ENCODE data around the gene DHRS7.

Gene DHRS7

DNA sequence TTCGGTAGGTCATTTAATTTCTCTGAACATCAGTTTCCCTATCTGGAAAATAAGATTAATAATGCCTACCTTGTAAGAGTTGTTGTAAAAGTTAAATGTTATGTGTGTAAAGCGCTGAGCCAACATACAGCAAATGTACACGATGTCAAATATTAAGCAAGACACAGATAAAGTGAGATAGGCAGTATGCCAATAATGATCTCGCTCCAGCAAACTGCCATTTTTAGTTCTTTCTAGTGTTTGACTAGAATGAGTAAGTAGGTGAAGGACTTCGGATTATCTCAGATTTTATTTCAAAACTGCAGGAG lies 840 bp downstream of the DHRS7 start:
- no peaks in the 10 kb centered on the region for H3K36me3 ChIP-seq (ENCODE audit: insufficient read depth, low read depth, low read length)
- H3K27ac ChIP-seq (ENCODE audit: low read length): no peak overlapping the region
- peak overlapping the region; percentile 85 for H3K4me3 ChIP-seq (ENCODE audit: low read length)
- peak overlapping the region; percentile 70; the same call in 1 of the 2 replicates for H3K9ac ChIP-seq (ENCODE audit: low read depth, low read length)
- peaks cover 9% of the 10 kb centered on the region; the same call in 1 of the 2 replicates for H3K4me1 ChIP-seq (ENCODE audit: insufficient read depth, low read length)
- H3K9me3 ChIP-seq (ENCODE audit: insufficient read depth, low read depth, low read length): no peaks in the 10 kb centered on the region
- peaks cover 14% of the 10 kb centered on the region for H3K27me3 ChIP-seq (ENCODE audit: insufficient read depth, low read length)

DNA sequence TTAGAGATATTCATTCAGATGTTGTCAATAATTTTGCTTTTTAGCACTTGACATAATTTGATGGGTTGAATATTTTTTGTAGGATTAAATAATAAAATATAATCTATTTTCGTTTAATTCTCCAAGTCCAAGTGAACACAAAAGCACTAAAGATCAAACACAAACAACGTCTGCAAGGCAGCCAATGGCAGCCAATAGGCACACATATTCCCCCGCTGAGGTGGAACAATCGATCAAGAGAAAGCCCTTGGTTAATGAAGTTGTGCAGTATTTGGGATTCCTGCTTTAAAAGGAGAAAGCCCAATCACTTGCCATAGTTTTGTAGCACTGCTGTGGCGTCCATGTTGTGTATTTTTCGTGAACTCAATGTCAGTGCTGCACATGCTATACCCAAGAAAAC lies 1.5 kb downstream of the DHRS7 start:
- Histone ChIP-seq H3K9ac (ENCODE audit: low read depth, low read length) (no peak overlapping the region; the same call in 1 of the 2 replicates), H3K36me3 (ENCODE audit: insufficient read depth, low read depth, low read length) (no peaks in the 10 kb centered on the region), H3K27me3 (ENCODE audit: insufficient read depth, low read length) (peaks cover 14% of the 10 kb centered on the region), H3K9me3 (ENCODE audit: insufficient read depth, low read depth, low read length) (no peaks in the 10 kb centered on the region), H3K27ac (ENCODE audit: low read length) (no peak overlapping the region), H3K4me3 (ENCODE audit: low read length) (peak overlapping the region; percentile 85; the same call in 1 of the 2 replicates), H3K4me1 (ENCODE audit: insufficient read depth, low read length) (peaks cover 9% of the 10 kb centered on the region; the same call in 1 of the 2 replicates)

DNA sequence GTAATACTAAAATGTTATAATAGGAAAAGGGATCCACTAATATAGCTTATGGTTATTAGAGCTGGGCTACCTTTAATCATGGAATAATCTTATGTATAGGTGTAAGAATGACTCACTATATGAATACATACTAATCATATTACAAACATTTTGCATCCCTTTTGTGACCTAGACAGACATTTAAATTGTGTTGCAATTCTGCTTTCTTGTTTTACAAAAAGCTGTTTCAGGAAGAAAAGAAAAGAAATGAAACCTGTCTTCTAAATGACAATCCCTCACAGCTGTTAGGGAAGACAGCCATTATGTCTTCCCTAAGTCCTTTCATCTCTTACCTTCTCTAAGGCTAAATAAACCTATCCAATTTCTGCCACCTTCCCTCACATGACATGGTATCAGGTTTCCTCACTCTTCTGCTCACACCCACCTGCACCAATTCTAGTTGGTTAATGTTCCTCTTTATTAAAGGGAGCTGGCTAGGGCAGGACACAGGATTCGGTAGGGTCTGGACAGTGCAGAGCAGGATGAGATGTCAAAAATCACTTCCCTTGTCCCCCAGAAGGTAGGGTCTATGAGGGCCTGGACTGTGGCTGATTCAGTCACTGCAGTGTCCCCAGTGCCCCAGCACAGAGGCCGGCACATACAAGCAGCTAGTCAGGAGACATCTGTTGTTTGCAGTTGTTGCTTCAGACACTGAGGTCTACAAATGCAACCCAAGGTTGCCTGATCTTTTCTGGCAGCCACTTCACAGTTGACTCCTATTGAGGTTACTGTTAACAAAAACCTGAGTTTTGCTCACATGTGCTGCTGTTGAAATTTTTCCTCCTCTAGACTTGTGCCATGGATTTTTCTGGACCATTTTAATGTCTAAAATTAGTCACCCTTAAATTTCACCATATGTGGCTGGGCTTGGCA lies 3.7 kb downstream of the DHRS7 start:
- H3K27me3 ChIP-seq (ENCODE audit: insufficient read depth, low read length): peaks cover 11% of the 10 kb centered on the region
- H3K27ac ChIP-seq (ENCODE audit: low read length): no peak overlapping the region
- H3K4me3 ChIP-seq (ENCODE audit: low read length): no peak overlapping the region
- H3K36me3 ChIP-seq (ENCODE audit: insufficient read depth, low read depth, low read length): no peaks in the 10 kb centered on the region
- peaks cover 9% of the 10 kb centered on the region; the same call in 1 of the 2 replicates for H3K4me1 ChIP-seq (ENCODE audit: insufficient read depth, low read length)
- no peak overlapping the region for H3K9ac ChIP-seq (ENCODE audit: low read depth, low read length)
- no peaks in the 10 kb centered on the region for H3K9me3 ChIP-seq (ENCODE audit: insufficient read depth, low read depth, low read length)

GRCh38 chr14:60160422-60160821 lies 4.8 kb downstream of the DHRS7 start:
- no peaks in the 10 kb centered on the region for H3K9me3 ChIP-seq (ENCODE audit: insufficient read depth, low read depth, low read length)
- H3K27ac ChIP-seq (ENCODE audit: low read length): no peak overlapping the region
- peaks cover under 1% of the 10 kb centered on the region; the same call in 1 of the 2 replicates for H3K27me3 ChIP-seq (ENCODE audit: insufficient read depth, low read length)
- H3K4me1 ChIP-seq (ENCODE audit: insufficient read depth, low read length): peaks cover 9% of the 10 kb centered on the region; the same call in 1 of the 2 replicates
- no peak overlapping the region for H3K9ac ChIP-seq (ENCODE audit: low read depth, low read length)
- no peaks in the 10 kb centered on the region for H3K36me3 ChIP-seq (ENCODE audit: insufficient read depth, low read depth, low read length)
- H3K4me3 ChIP-seq (ENCODE audit: low read length): no peak overlapping the region

DNA sequence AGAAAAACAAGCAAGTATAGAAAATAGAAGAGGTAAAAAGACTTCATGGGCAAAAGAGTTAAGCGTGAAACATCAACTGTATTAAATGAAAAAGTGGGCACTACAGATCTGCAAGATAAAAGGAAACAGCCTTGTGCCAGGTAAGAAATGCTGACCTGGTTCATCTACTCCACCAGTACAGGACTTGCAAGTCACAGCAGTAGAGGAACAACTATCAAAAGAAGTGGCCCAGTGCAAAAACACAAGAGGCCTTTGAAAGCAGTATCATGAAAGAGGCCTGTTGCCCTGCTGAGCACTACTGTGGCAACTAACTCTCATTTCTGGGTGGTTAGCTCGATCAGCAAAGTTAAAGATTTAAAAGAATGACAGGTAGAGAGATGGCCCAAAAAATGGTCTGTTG lies 10.5 kb downstream of the DHRS7 start:
- no peak overlapping the region for H3K9ac ChIP-seq (ENCODE audit: low read depth, low read length)

GRCh38 chr14:60153991-60154390 lies 11.2 kb downstream of the DHRS7 start:
- H3K4me3 ChIP-seq (ENCODE audit: low read length): no peak overlapping the region
- peaks cover 3% of the 10 kb centered on the region; the same call in 1 of the 2 replicates for H3K4me1 ChIP-seq (ENCODE audit: insufficient read depth, low read length)
- H3K9me3 ChIP-seq (ENCODE audit: insufficient read depth, low read depth, low read length): no peaks in the 10 kb centered on the region
- H3K27me3 ChIP-seq (ENCODE audit: insufficient read depth, low read length): no peaks in the 10 kb centered on the region
- no peak overlapping the region for H3K27ac ChIP-seq (ENCODE audit: low read length)
- H3K36me3 ChIP-seq (ENCODE audit: insufficient read depth, low read depth, low read length): peaks cover 14% of the 10 kb centered on the region
- H3K9ac ChIP-seq (ENCODE audit: low read depth, low read length): no peak overlapping the region

More for the DNA sequence above, 10.5 kb downstream of the DHRS7 start:
- Histone ChIP-seq H3K27me3 (ENCODE audit: insufficient read depth, low read length) (no peaks in the 10 kb centered on the region), H3K36me3 (ENCODE audit: insufficient read depth, low read depth, low read length) (peaks cover 14% of the 10 kb centered on the region), H3K4me3 (ENCODE audit: low read length) (no peak overlapping the region), H3K27ac (ENCODE audit: low read length) (no peak overlapping the region), H3K9me3 (ENCODE audit: insufficient read depth, low read depth, low read length) (no peaks in the 10 kb centered on the region), H3K4me1 (ENCODE audit: insufficient read depth, low read length) (peaks cover 3% of the 10 kb centered on the region; the same call in 1 of the 2 replicates)

- H3K4me1 ChIP-seq (ENCODE audit: insufficient read depth, low read length): peaks cover 3% of the 10 kb centered on the region; the same call in 1 of the 2 replicates
- no peak overlapping the region for H3K4me3 ChIP-seq (ENCODE audit: low read length)
- peaks cover 17% of the 10 kb centered on the region for H3K36me3 ChIP-seq (ENCODE audit: insufficient read depth, low read depth, low read length)
- no peak overlapping the region for H3K9ac ChIP-seq (ENCODE audit: low read depth, low read length)
- H3K27me3 ChIP-seq (ENCODE audit: insufficient read depth, low read length): no peaks in the 10 kb centered on the region
- H3K27ac ChIP-seq (ENCODE audit: low read length): no peak overlapping the region
- H3K9me3 ChIP-seq (ENCODE audit: insufficient read depth, low read depth, low read length): no peaks in the 10 kb centered on the region
Measured at GRCh38 chr14:60151715-60152114, 13.5 kb downstream of the DHRS7 start.

- H3K36me3 ChIP-seq (ENCODE audit: insufficient read depth, low read depth, low read length): peaks cover 7% of the 10 kb centered on the region; the same call in 1 of the 2 replicates
- H3K4me1 ChIP-seq (ENCODE audit: insufficient read depth, low read length): no peaks in the 10 kb centered on the region
- H3K27me3 ChIP-seq (ENCODE audit: insufficient read depth, low read length): no peaks in the 10 kb centered on the region
- no peak overlapping the region for H3K9ac ChIP-seq (ENCODE audit: low read depth, low read length)
- H3K9me3 ChIP-seq (ENCODE audit: insufficient read depth, low read depth, low read length): no peaks in the 10 kb centered on the region
- H3K4me3 ChIP-seq (ENCODE audit: low read length): no peak overlapping the region
- H3K27ac ChIP-seq (ENCODE audit: low read length): no peak overlapping the region
Measured at GRCh38 chr14:60134702-60135101, 30.5 kb downstream of the DHRS7 start.

- H3K27me3 ChIP-seq (ENCODE audit: insufficient read depth, low read length): no peaks in the 10 kb centered on the region
- no peaks in the 10 kb centered on the region for H3K4me1 ChIP-seq (ENCODE audit: insufficient read depth, low read length)
- no peak overlapping the region for H3K27ac ChIP-seq (ENCODE audit: low read length)
- H3K36me3 ChIP-seq (ENCODE audit: insufficient read depth, low read depth, low read length): peaks cover 7% of the 10 kb centered on the region; the same call in 1 of the 2 replicates
- H3K4me3 ChIP-seq (ENCODE audit: low read length): no peak overlapping the region
- H3K9me3 ChIP-seq (ENCODE audit: insufficient read depth, low read depth, low read length): no peaks in the 10 kb centered on the region
- no peak overlapping the region for H3K9ac ChIP-seq (ENCODE audit: low read depth, low read length)
Measured at GRCh38 chr14:60133487-60133886, 31.7 kb downstream of the DHRS7 start.

DNA sequence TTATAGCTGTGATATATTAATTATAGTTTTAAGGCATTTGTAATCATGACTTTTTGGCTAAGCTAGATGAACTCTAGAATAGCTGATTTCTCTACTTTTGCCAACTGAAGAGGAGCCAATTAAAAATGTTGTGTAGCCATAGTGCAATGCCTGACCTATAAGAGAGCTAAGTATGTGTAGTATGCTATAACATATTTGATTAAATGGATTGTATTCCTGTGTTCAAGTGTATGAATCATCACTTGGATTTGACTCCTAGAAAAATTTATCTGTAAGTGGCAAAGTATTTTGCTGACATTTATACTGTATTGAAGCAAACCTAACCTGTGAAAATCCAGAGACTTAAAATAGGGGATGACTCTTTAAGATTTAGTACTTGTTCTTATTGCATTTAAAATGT lies 39.3 kb downstream of the DHRS7 start:
- no peaks in the 10 kb centered on the region for H3K4me1 ChIP-seq (ENCODE audit: insufficient read depth, low read length)
- H3K9ac ChIP-seq (ENCODE audit: low read depth, low read length): no peak overlapping the region
- no peaks in the 10 kb centered on the region for H3K27me3 ChIP-seq (ENCODE audit: insufficient read depth, low read length)
- H3K36me3 ChIP-seq (ENCODE audit: insufficient read depth, low read depth, low read length): peaks cover 71% of the 10 kb centered on the region
- H3K4me3 ChIP-seq (ENCODE audit: low read length): no peak overlapping the region
- H3K9me3 ChIP-seq (ENCODE audit: insufficient read depth, low read depth, low read length): no peaks in the 10 kb centered on the region
- H3K27ac ChIP-seq (ENCODE audit: low read length): no peak overlapping the region

DNA sequence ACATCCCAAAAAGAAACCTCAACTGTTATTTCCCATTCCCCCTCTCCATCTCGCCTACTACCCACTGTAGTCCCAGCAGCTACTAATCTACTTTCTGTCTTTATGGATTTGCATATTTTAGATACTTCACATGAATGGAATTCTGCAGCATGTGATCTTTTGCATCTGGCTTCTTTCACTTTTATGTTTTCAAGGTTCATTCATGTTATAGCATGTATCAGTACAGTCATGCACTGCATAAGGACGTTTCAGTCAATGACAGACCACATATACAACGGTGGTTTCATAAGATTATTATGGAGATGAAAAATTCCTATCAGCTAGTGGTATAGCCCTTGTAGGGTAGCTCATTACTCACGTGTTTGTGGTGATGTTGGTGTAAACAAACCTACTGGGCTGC lies 49.0 kb downstream of the DHRS7 start:
- H3K27ac ChIP-seq (ENCODE audit: low read length): no peak overlapping the region
- H3K9ac ChIP-seq (ENCODE audit: low read depth, low read length): no peak overlapping the region
- H3K36me3 ChIP-seq (ENCODE audit: insufficient read depth, low read depth, low read length): peaks cover 60% of the 10 kb centered on the region
- no peaks in the 10 kb centered on the region for H3K27me3 ChIP-seq (ENCODE audit: insufficient read depth, low read length)
- H3K9me3 ChIP-seq (ENCODE audit: insufficient read depth, low read depth, low read length): no peaks in the 10 kb centered on the region
- no peaks in the 10 kb centered on the region for H3K4me1 ChIP-seq (ENCODE audit: insufficient read depth, low read length)
- H3K4me3 ChIP-seq (ENCODE audit: low read length): no peak overlapping the region

DNA sequence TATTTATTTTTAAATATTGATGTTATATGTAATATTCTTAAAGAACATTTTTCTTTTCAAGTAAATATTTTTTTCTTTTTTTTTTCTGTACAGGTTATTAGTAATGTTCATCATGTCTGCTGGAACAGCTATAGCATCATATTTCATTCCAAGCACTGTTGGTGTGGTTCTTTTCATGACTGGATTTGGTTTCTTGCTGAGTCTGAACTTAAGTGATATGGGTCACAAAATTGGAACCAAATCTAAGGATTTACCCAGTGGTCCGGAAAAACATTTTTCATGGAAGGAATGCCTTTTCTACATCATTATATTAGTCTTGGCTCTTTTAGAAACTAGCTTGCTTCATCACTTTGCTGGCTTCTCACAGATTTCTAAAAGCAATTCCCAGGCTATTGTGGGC lies 50.3 kb downstream of the DHRS7 start:
- Histone ChIP-seq H3K4me1 (ENCODE audit: insufficient read depth, low read length) (no peaks in the 10 kb centered on the region), H3K36me3 (ENCODE audit: insufficient read depth, low read depth, low read length) (peaks cover 50% of the 10 kb centered on the region), H3K27me3 (ENCODE audit: insufficient read depth, low read length) (no peaks in the 10 kb centered on the region), H3K9me3 (ENCODE audit: insufficient read depth, low read depth, low read length) (no peaks in the 10 kb centered on the region), H3K4me3 (ENCODE audit: low read length) (no peak overlapping the region), H3K9ac (ENCODE audit: low read depth, low read length) (no peak overlapping the region), H3K27ac (ENCODE audit: low read length) (no peak overlapping the region)

All from iPS-20b (cell line).